SK-N-SH treated with all-trans-retinoic acid at 6 μM for 48 hours (cell line): ENCODE data around the gene CYP2U1.

Experiments
- ESRRG ChIP-seq: fragments of 250-450 bp; sonication (Bioruptor Pico); IDR thresholded peaks from 2 replicates; pipeline ENCODE4 v1.6.1; 2021; ENCODE audit warnings: mild to moderate bottlenecking
- TCF4 ChIP-seq: fragments of 250-450 bp; sonication (Bioruptor Pico); IDR thresholded peaks from 2 replicates; pipeline ENCODE4 v1.8.0; 2021; ENCODE audit warnings: mild to moderate bottlenecking, moderate library complexity, borderline replicate concordance

- no peak for TF ChIP-seq ESRRG
- TF ChIP-seq TCF4 (CRISPR knock-in tag): no peak
Observed at GRCh38 chr4:107950746-107951540, 19.6 kb downstream of the CYP2U1 start.
